Measurements from ENCODE around the gene ADAMTS17.

The ADAMTS17 gene

DNA sequence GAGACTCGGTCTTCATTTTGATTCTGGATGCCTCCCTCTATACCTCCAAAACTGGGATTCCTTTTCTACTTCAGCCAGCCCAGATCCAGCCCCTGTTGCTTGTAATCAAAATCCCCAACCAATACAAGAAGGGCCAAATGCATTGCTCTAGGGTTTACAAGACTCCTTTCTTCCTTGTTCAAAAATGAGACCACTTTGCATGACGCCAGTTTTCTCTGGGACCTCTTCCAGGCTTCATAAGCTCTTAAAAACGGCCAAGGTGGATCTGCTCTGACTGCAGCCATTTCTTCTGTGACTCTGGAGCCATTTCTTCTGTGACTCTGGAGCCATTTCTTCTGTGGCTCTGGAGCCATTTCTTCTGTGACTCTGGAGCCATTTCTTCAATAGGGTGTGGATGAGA is 71.9 kb downstream of the ADAMTS17 start:
- TF ChIP-seq NFIC (IDR thresholded peaks at IDR 0.05) (no peak), CREB1 (IDR thresholded peaks at IDR 0.05; ENCODE audit: low read depth) (no peak)

DNA sequence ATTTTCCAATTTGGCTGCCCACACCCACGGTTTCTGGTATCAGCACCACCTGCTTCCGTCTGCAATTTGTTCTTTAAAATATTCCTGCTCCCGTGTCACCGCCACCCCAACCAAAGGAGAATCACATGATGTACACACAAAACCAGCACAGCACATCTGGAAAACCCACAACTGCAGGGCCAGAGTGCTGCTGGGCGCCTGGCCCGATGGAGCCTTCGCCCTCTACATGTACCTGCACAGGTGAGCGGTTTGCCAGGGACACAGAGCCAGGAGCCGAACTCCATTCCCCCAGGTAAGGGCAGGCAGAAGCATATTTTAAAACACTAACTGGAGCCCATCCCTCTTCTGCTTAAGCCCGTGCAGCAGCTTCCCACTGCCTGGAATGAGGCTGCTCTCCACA is 75.6 kb downstream of the ADAMTS17 start:
- no peak for TF ChIP-seq CREB1 (IDR thresholded peaks at IDR 0.05; ENCODE audit: low read depth)
- no peak for TF ChIP-seq TAF1 (IDR thresholded peaks at IDR 0.05; ENCODE audit: low read depth)
- no peak for TF ChIP-seq NFIC (IDR thresholded peaks at IDR 0.05)
- TF ChIP-seq, protein P1, sequence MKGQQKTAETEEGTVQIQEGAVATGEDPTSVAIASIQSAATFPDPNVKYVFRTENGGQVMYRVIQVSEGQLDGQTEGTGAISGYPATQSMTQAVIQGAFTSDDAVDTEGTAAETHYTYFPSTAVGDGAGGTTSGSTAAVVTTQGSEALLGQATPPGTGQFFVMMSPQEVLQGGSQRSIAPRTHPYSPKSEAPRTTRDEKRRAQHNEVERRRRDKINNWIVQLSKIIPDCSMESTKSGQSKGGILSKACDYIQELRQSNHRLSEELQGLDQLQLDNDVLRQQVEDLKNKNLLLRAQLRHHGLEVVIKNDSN (IDR thresholded peaks at IDR 0.05), result no peak
- no peak for TF ChIP-seq MAX (IDR thresholded peaks at IDR 0.05)
- TF ChIP-seq EP300 (IDR thresholded peaks at IDR 0.05; ENCODE audit: borderline replicate concordance), result no peak
- TF ChIP-seq FOXM1 (IDR thresholded peaks at IDR 0.05; ENCODE audit: borderline replicate concordance, low read depth), result no peak
- TF ChIP-seq YY1 (IDR thresholded peaks at IDR 0.05; ENCODE audit: low read depth), result no peak
- TF ChIP-seq RAD21 (IDR thresholded peaks at IDR 0.05; ENCODE audit: low read depth), result no peak
- TF ChIP-seq REST (IDR thresholded peaks at IDR 0.05; ENCODE audit: low read depth), result no peak
- TF ChIP-seq EGR1 (IDR thresholded peaks at IDR 0.05), result no peak
- TF ChIP-seq CEBPB (IDR thresholded peaks at IDR 0.05), result no peak

DNA sequence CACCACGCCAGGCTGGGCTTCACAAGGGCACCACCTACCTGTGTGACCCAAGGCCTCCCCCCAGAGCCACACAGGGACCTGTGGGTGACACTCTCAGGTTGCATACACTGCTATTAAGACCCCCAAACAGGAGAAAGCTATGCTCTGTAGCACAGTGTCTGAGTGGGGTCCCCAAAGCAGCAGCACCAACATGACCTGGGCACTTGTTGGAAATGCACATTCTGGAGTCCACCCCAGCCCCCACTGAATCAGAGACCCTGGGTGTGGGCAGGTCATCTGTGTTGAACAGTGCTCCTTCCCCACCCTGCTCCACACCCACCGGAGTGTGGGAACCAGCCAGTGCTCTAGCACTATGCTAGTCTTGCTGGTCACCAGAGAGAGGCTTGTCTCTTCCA is 76.1 kb downstream of the ADAMTS17 start:
- TF ChIP-seq EGR1 (IDR thresholded peaks at IDR 0.05) (no peak), ZBTB7A (IDR thresholded peaks at IDR 0.05; ENCODE audit: low read depth) (no peak), MAX (IDR thresholded peaks at IDR 0.05) (no peak), FOXM1 (IDR thresholded peaks at IDR 0.05; ENCODE audit: borderline replicate concordance, low read depth) (no peak), TEAD4 (IDR thresholded peaks at IDR 0.05) (no peak), NFIC (IDR thresholded peaks at IDR 0.05) (no peak), RAD21 (IDR thresholded peaks at IDR 0.05; ENCODE audit: low read depth) (no peak), EP300 (IDR thresholded peaks at IDR 0.05; ENCODE audit: borderline replicate concordance) (no peak), CEBPB (IDR thresholded peaks at IDR 0.05) (no peak), TCF12 (IDR thresholded peaks at IDR 0.05; ENCODE audit: low read depth) (no peak), YY1 (IDR thresholded peaks at IDR 0.05; ENCODE audit: low read depth) (no peak), CREB1 (IDR thresholded peaks at IDR 0.05; ENCODE audit: low read depth) (no peak), TAF1 (IDR thresholded peaks at IDR 0.05; ENCODE audit: low read depth) (no peak), REST (IDR thresholded peaks at IDR 0.05; ENCODE audit: low read depth) (no peak)
- TF ChIP-seq, protein P1 (IDR thresholded peaks at IDR 0.05), result no peak

GRCh38 chr15:100264994-100265640 is 76.7 kb downstream of the ADAMTS17 start:
- TF ChIP-seq EGR1 (IDR thresholded peaks at IDR 0.05) (no peak), TCF12 (IDR thresholded peaks at IDR 0.05; ENCODE audit: low read depth) (no peak), CREB1 (IDR thresholded peaks at IDR 0.05; ENCODE audit: low read depth) (no peak), FOXM1 (IDR thresholded peaks at IDR 0.05; ENCODE audit: borderline replicate concordance, low read depth) (no peak), TAF1 (IDR thresholded peaks at IDR 0.05; ENCODE audit: low read depth) (no peak), CEBPB (IDR thresholded peaks at IDR 0.05) (no peak), NFIC (IDR thresholded peaks at IDR 0.05) (no peak), EP300 (IDR thresholded peaks at IDR 0.05; ENCODE audit: borderline replicate concordance) (no peak), REST (IDR thresholded peaks at IDR 0.05; ENCODE audit: low read depth) (no peak), TEAD4 (IDR thresholded peaks at IDR 0.05) (no peak), YY1 (IDR thresholded peaks at IDR 0.05; ENCODE audit: low read depth) (no peak), MAX (IDR thresholded peaks at IDR 0.05) (no peak), RAD21 (IDR thresholded peaks at IDR 0.05; ENCODE audit: low read depth) (no peak), ZBTB7A (IDR thresholded peaks at IDR 0.05; ENCODE audit: low read depth) (no peak)
- TF ChIP-seq, protein P1 (IDR thresholded peaks at IDR 0.05), result no peak

Data from Ishikawa (cell line).